GM10266 (cell line): ENCODE data around the gene RAB19.

Experiments
- DNase-seq: peaks from one replicate; pipeline ENCODE4 v3.0.0; 2012; ENCODE audit errors: extremely low spot score
- CTCF ChIP-seq: IDR thresholded peaks from 2 replicates; pipeline ENCODE4 v1.5.1; 2012; ENCODE audit warnings: mild to moderate bottlenecking, low read depth; ENCODE audit not compliant: control insufficient read depth, insufficient read depth; ENCODE audit errors: missing control alignments

The RAB19 gene

GRCh38 chr7:140403878-140404564 is at the start of gene RAB19:
TSS of gene RAB19 (plus strand) at chr7:140404058. CDS start at chr7:140407647, 3,589 bp downstream.
- DNase-seq = no peak
- no peak for TF ChIP-seq CTCF

GRCh38 chr7:140358024-140358411 is 45.8 kb upstream of the RAB19 start:
- TF ChIP-seq CTCF = no peak
- no peak for DNase-seq

GRCh38 chr7:140358412-140359051 is 45.3 kb upstream of the RAB19 start:
- TF ChIP-seq CTCF = no peak
- DNase-seq = peak; percentile 16

GRCh38 chr7:140360697-140361229 is 43.1 kb upstream of the RAB19 start:
- DNase-seq = no peak
- TF ChIP-seq CTCF = no peak

GRCh38 chr7:140364819-140365218 is 39.0 kb upstream of the RAB19 start:
- no peak for DNase-seq
- TF ChIP-seq CTCF = no peak

GRCh38 chr7:140367528-140367927 is 36.3 kb upstream of the RAB19 start:
- no peak for DNase-seq
- no peak for TF ChIP-seq CTCF

GRCh38 chr7:140369294-140369693 is 34.6 kb upstream of the RAB19 start:
- no peak for DNase-seq
- no peak for TF ChIP-seq CTCF
